Measurements from ENCODE around the gene GUCY1B1.

The GUCY1B1 gene

GRCh38 chr4:155748039-155748438 is 10.8 kb upstream of the GUCY1B1 start:
- Mint-ChIP-seq H3K4me1 (ENCODE audit: low read depth) (no peaks in the 10 kb centered on the region), H3K4me3 (no peak overlapping the region), H3K27me3 (peaks cover 6% of the 10 kb centered on the region), H3K27ac (no peak overlapping the region), H3K9me3 (no peaks in the 10 kb centered on the region), H3K36me3 (ENCODE audit: low read depth) (no peaks in the 10 kb centered on the region)

- H3K27ac Mint-ChIP-seq, result no peak overlapping the region
- H3K9me3 Mint-ChIP-seq, result no peaks in the 10 kb centered on the region
- peaks cover 6% of the 10 kb centered on the region for H3K27me3 Mint-ChIP-seq
- no peaks in the 10 kb centered on the region for H3K4me1 Mint-ChIP-seq (ENCODE audit: low read depth)
- H3K4me3 Mint-ChIP-seq, result no peak overlapping the region
- H3K36me3 Mint-ChIP-seq (ENCODE audit: low read depth), result no peaks in the 10 kb centered on the region
Observed at GRCh38 chr4:155749041-155749440, 9.8 kb upstream of the GUCY1B1 start.

- H3K4me3 Mint-ChIP-seq, result no peak overlapping the region
- peaks cover 11% of the 10 kb centered on the region for H3K27me3 Mint-ChIP-seq
- H3K36me3 Mint-ChIP-seq (ENCODE audit: low read depth), result no peaks in the 10 kb centered on the region
- no peak overlapping the region for H3K27ac Mint-ChIP-seq
- H3K4me1 Mint-ChIP-seq (ENCODE audit: low read depth), result no peaks in the 10 kb centered on the region
- H3K9me3 Mint-ChIP-seq, result no peaks in the 10 kb centered on the region
Observed at GRCh38 chr4:155751569-155751968, 7.3 kb upstream of the GUCY1B1 start.

- Mint-ChIP-seq H3K4me1 (ENCODE audit: low read depth) (peaks cover 9% of the 10 kb centered on the region), H3K27me3 (peaks cover 33% of the 10 kb centered on the region), H3K4me3 (no peak overlapping the region), H3K36me3 (ENCODE audit: low read depth) (peaks cover 4% of the 10 kb centered on the region), H3K27ac (no peak overlapping the region), H3K9me3 (peaks cover 4% of the 10 kb centered on the region)
Observed at GRCh38 chr4:155757745-155758265, 1.0 kb upstream of the GUCY1B1 start.

GRCh38 chr4:155759372-155760252 is 791 bp downstream of the GUCY1B1 start:
- peaks cover 37% of the 10 kb centered on the region for H3K27me3 Mint-ChIP-seq
- peaks cover 12% of the 10 kb centered on the region for H3K4me1 Mint-ChIP-seq (ENCODE audit: low read depth)
- peaks cover 4% of the 10 kb centered on the region for H3K36me3 Mint-ChIP-seq (ENCODE audit: low read depth)
- H3K27ac Mint-ChIP-seq, result no peak overlapping the region
- peak overlapping the region; percentile 61 for H3K4me3 Mint-ChIP-seq
- H3K9me3 Mint-ChIP-seq, result peaks cover 4% of the 10 kb centered on the region

GRCh38 chr4:155761047-155761446 is 2.2 kb downstream of the GUCY1B1 start:
- no peak overlapping the region for H3K27ac Mint-ChIP-seq
- H3K4me1 Mint-ChIP-seq (ENCODE audit: low read depth), result peaks cover 12% of the 10 kb centered on the region
- H3K4me3 Mint-ChIP-seq, result no peak overlapping the region
- H3K27me3 Mint-ChIP-seq, result peaks cover 34% of the 10 kb centered on the region
- H3K9me3 Mint-ChIP-seq, result peaks cover 4% of the 10 kb centered on the region
- H3K36me3 Mint-ChIP-seq (ENCODE audit: low read depth), result peaks cover 4% of the 10 kb centered on the region

- H3K4me1 Mint-ChIP-seq (ENCODE audit: low read depth), result peaks cover 12% of the 10 kb centered on the region
- H3K4me3 Mint-ChIP-seq, result no peak overlapping the region
- peaks cover 4% of the 10 kb centered on the region for H3K36me3 Mint-ChIP-seq (ENCODE audit: low read depth)
- no peak overlapping the region for H3K27ac Mint-ChIP-seq
- peaks cover 29% of the 10 kb centered on the region for H3K27me3 Mint-ChIP-seq
- peaks cover 2% of the 10 kb centered on the region for H3K9me3 Mint-ChIP-seq
Observed at GRCh38 chr4:155761916-155762315, 3.1 kb downstream of the GUCY1B1 start.

GRCh38 chr4:155762334-155762733 is 3.5 kb downstream of the GUCY1B1 start:
- Mint-ChIP-seq H3K4me3 (no peak overlapping the region), H3K9me3 (no peaks in the 10 kb centered on the region), H3K27ac (no peak overlapping the region), H3K27me3 (peaks cover 27% of the 10 kb centered on the region), H3K4me1 (ENCODE audit: low read depth) (peaks cover 12% of the 10 kb centered on the region), H3K36me3 (ENCODE audit: low read depth) (peaks cover 4% of the 10 kb centered on the region)

GRCh38 chr4:155763551-155763950 is 4.7 kb downstream of the GUCY1B1 start:
- Mint-ChIP-seq H3K9me3 (no peaks in the 10 kb centered on the region), H3K27ac (no peak overlapping the region), H3K4me1 (ENCODE audit: low read depth) (peaks cover 10% of the 10 kb centered on the region), H3K27me3 (peaks cover 19% of the 10 kb centered on the region), H3K4me3 (no peak overlapping the region), H3K36me3 (ENCODE audit: low read depth) (peaks cover 4% of the 10 kb centered on the region)

GRCh38 chr4:155765149-155765548 is 6.3 kb downstream of the GUCY1B1 start:
- H3K4me3 Mint-ChIP-seq, result no peak overlapping the region
- H3K27me3 Mint-ChIP-seq, result peaks cover 17% of the 10 kb centered on the region
- H3K9me3 Mint-ChIP-seq, result no peaks in the 10 kb centered on the region
- peaks cover 4% of the 10 kb centered on the region for H3K36me3 Mint-ChIP-seq (ENCODE audit: low read depth)
- H3K4me1 Mint-ChIP-seq (ENCODE audit: low read depth), result peaks cover 7% of the 10 kb centered on the region
- H3K27ac Mint-ChIP-seq, result no peak overlapping the region

- Mint-ChIP-seq H3K27ac (no peak overlapping the region), H3K27me3 (peaks cover 9% of the 10 kb centered on the region), H3K9me3 (no peaks in the 10 kb centered on the region), H3K36me3 (ENCODE audit: low read depth) (no peaks in the 10 kb centered on the region), H3K4me3 (no peak overlapping the region), H3K4me1 (ENCODE audit: low read depth) (peaks cover 4% of the 10 kb centered on the region)
Observed at GRCh38 chr4:155766622-155767021, 7.8 kb downstream of the GUCY1B1 start.

GRCh38 chr4:155768370-155768769 is 9.5 kb downstream of the GUCY1B1 start:
- Mint-ChIP-seq H3K4me3 (no peak overlapping the region), H3K27me3 (no peaks in the 10 kb centered on the region), H3K9me3 (no peaks in the 10 kb centered on the region), H3K27ac (no peak overlapping the region), H3K36me3 (ENCODE audit: low read depth) (no peaks in the 10 kb centered on the region), H3K4me1 (ENCODE audit: low read depth) (no peaks in the 10 kb centered on the region)

GRCh38 chr4:155769090-155769489 is 10.3 kb downstream of the GUCY1B1 start:
- Mint-ChIP-seq H3K27ac (no peak overlapping the region), H3K27me3 (no peaks in the 10 kb centered on the region), H3K36me3 (ENCODE audit: low read depth) (no peaks in the 10 kb centered on the region), H3K4me1 (ENCODE audit: low read depth) (no peaks in the 10 kb centered on the region), H3K4me3 (no peak overlapping the region), H3K9me3 (no peaks in the 10 kb centered on the region)

- Mint-ChIP-seq H3K27me3 (no peaks in the 10 kb centered on the region), H3K36me3 (ENCODE audit: low read depth) (no peaks in the 10 kb centered on the region), H3K9me3 (no peaks in the 10 kb centered on the region), H3K27ac (no peak overlapping the region), H3K4me3 (no peak overlapping the region), H3K4me1 (ENCODE audit: low read depth) (no peaks in the 10 kb centered on the region)
Observed at GRCh38 chr4:155772459-155773195, 13.8 kb downstream of the GUCY1B1 start.

- Mint-ChIP-seq H3K9me3 (no peaks in the 10 kb centered on the region), H3K4me3 (no peak overlapping the region), H3K27ac (no peak overlapping the region), H3K27me3 (no peaks in the 10 kb centered on the region), H3K36me3 (ENCODE audit: low read depth) (no peaks in the 10 kb centered on the region), H3K4me1 (ENCODE audit: low read depth) (no peaks in the 10 kb centered on the region)
Observed at GRCh38 chr4:155773196-155773800, 14.5 kb downstream of the GUCY1B1 start.

Data from stimulated activated naive CD8-positive, alpha-beta T cell treated with anti-CD3 and anti-CD28 coated beads, Interleukin-15, Interleukin-2, amounts not matched to agents 100 ng/mL and 50 ng/mL, for 24 hours (primary cell).